Mesendoderm (in vitro differentiated cells): ENCODE measurements around the gene PRAMEF20.
"Not testable (repeated sequence)": the region's sequence is repeated elsewhere in the genome, so short reads cannot be mapped to it uniquely, and the experiment has no call there.

ENCODE experiments used
- DNase-seq: peaks from one replicate; pipeline ENCODE4 v3.0.0; 2013
- H2AK5ac ChIP-seq: 2 replicates; pipeline ENCODE4 v1.6.1; 2013; ENCODE audit warnings: low read length, inconsistent platforms
- H2BK120ac ChIP-seq: 2 replicates; pipeline ENCODE4 v1.6.1; 2013; ENCODE audit warnings: low read depth, mild to moderate bottlenecking, low read length, moderate library complexity, mixed read lengths
- H2BK15ac ChIP-seq: replicated peaks from 2 replicates; pipeline ENCODE4 v1.6.1; 2013; ENCODE audit warnings: low read depth, mild to moderate bottlenecking, moderate library complexity
- H2BK5ac ChIP-seq: 2 replicates; pipeline ENCODE4 v1.6.1; 2013; ENCODE audit warnings: low read length, inconsistent platforms
- H3K18ac ChIP-seq: 2 replicates; pipeline ENCODE4 v1.6.1; 2013; ENCODE audit warnings: mild to moderate bottlenecking, low read length, mixed read lengths
- H3K23ac ChIP-seq: one replicate; pipeline ENCODE4 v1.6.1; 2013; ENCODE audit warnings: low read length
- H3K27ac ChIP-seq: 2 replicates; pipeline ENCODE4 v1.5.1; 2013; ENCODE audit warnings: low read depth, mild to moderate bottlenecking, inconsistent platforms, low read length, moderate library complexity
- H3K27me3 ChIP-seq: 2 replicates; pipeline ENCODE4 v1.6.1; 2013; ENCODE audit warnings: low read length, control low read depth, mild to moderate bottlenecking, inconsistent platforms; ENCODE audit not compliant: insufficient read depth, poor library complexity
- H3K36me3 ChIP-seq: 2 replicates; pipeline ENCODE4 v1.6.1; 2013; ENCODE audit warnings: low read length, inconsistent platforms; ENCODE audit not compliant: control insufficient read depth, insufficient read depth
- H3K4ac ChIP-seq: one replicate; pipeline ENCODE4 v1.6.1; 2013; ENCODE audit warnings: low read depth, mild to moderate bottlenecking, low read length, moderate library complexity
- H3K4me1 ChIP-seq: 2 replicates; pipeline ENCODE4 v1.6.1; 2013; ENCODE audit warnings: low read depth, low read length, inconsistent platforms; ENCODE audit not compliant: control insufficient read depth
- H3K4me2 ChIP-seq: 2 replicates; pipeline ENCODE4 v1.6.1; 2013; ENCODE audit warnings: low read length
- H3K4me3 ChIP-seq: 2 replicates; pipeline ENCODE4 v1.5.1; 2013; ENCODE audit warnings: mild to moderate bottlenecking, low read length
- H3K56ac ChIP-seq: one replicate; pipeline ENCODE4 v1.6.1; 2013; ENCODE audit warnings: low read length
- H3K79me1 ChIP-seq: 2 replicates; pipeline ENCODE4 v1.6.1; 2013; ENCODE audit warnings: low read length, inconsistent platforms
- H3K79me2 ChIP-seq: 2 replicates; pipeline ENCODE4 v1.6.1; 2013; ENCODE audit warnings: mild to moderate bottlenecking, low read length; ENCODE audit not compliant: control insufficient read depth, insufficient read depth
- H3K9ac ChIP-seq: 2 replicates; pipeline ENCODE4 v1.6.1; 2013; ENCODE audit warnings: low read length, inconsistent platforms
- H4K5ac ChIP-seq: one replicate; pipeline ENCODE4 v1.6.1; 2013; ENCODE audit warnings: low read length
- H4K8ac ChIP-seq: one replicate; pipeline ENCODE4 v1.6.1; 2013; ENCODE audit warnings: low read depth, mild to moderate bottlenecking, control low read depth, low read length, moderate library complexity
- WGBS: extraction: QIAGEN DNeasy Blood & Tissue Kit; methylation state at CpG from one replicate; pipeline ENCODE4 v1.1.7; 2013; ENCODE audit warnings: low lambda C conversion rate, missing lambda C conversion rate; ENCODE audit not compliant: insufficient coverage; ENCODE audit errors: extremely low coverage; 5-methylcytosine and 5-hydroxymethylcytosine counted together

PRAMEF20 gene

GRCh38 chr1:13380380-13380779 is 29.9 kb upstream of the PRAMEF20 start:
- not testable (repeated sequence) for H3K4me3 ChIP-seq, H3K79me1 ChIP-seq, H2AK5ac ChIP-seq, H3K4me1 ChIP-seq, H4K8ac ChIP-seq, DNase-seq, H3K27me3 ChIP-seq, H3K9ac ChIP-seq, H2BK15ac ChIP-seq, H3K36me3 ChIP-seq, H4K5ac ChIP-seq, H3K4ac ChIP-seq, H2BK5ac ChIP-seq, H3K56ac ChIP-seq, H3K4me2 ChIP-seq, H3K79me2 ChIP-seq, H2BK120ac ChIP-seq, H3K27ac ChIP-seq, H3K23ac ChIP-seq, H3K18ac ChIP-seq
- WGBS = no CpG with 5 or more reads among the region's 3 CpGs

GRCh38 chr1:13389332-13389731 is 20.9 kb upstream of the PRAMEF20 start, which contains the start of gene PRAMEF17:
Gene PRAMEF17, plus strand, starts transcription at chr1:13389632. Its CDS starts 26 bp downstream, at chr1:13389658.
- H3K9ac ChIP-seq, H3K79me2 ChIP-seq, H3K79me1 ChIP-seq, H3K18ac ChIP-seq, H2AK5ac ChIP-seq, H2BK5ac ChIP-seq, H3K23ac ChIP-seq, DNase-seq, H2BK15ac ChIP-seq, H2BK120ac ChIP-seq, H4K5ac ChIP-seq, H3K27me3 ChIP-seq, H3K4me1 ChIP-seq, H3K36me3 ChIP-seq, H4K8ac ChIP-seq, H3K4me3 ChIP-seq, H3K4me2 ChIP-seq, H3K56ac ChIP-seq, H3K27ac ChIP-seq, H3K4ac ChIP-seq: not testable (repeated sequence)

GRCh38 chr1:13393004-13393403 is 17.2 kb upstream of the PRAMEF20 start:
- not testable (repeated sequence) for H3K27me3 ChIP-seq, H3K36me3 ChIP-seq, H3K18ac ChIP-seq, H2AK5ac ChIP-seq, H3K79me1 ChIP-seq, H3K4me3 ChIP-seq, H4K8ac ChIP-seq, H2BK120ac ChIP-seq, H3K4ac ChIP-seq, H2BK5ac ChIP-seq, H3K23ac ChIP-seq, H3K9ac ChIP-seq, H3K79me2 ChIP-seq, H3K4me2 ChIP-seq, H3K27ac ChIP-seq, H2BK15ac ChIP-seq, DNase-seq, H4K5ac ChIP-seq, H3K56ac ChIP-seq, H3K4me1 ChIP-seq
- WGBS = no CpG with 5 or more reads among the region's 7 CpGs

GRCh38 chr1:13394761-13395160 is 15.5 kb upstream of the PRAMEF20 start:
- not testable (repeated sequence) for H3K36me3 ChIP-seq, H3K9ac ChIP-seq, H3K79me2 ChIP-seq, H4K5ac ChIP-seq, H2BK15ac ChIP-seq, H3K27ac ChIP-seq, H3K27me3 ChIP-seq, H2AK5ac ChIP-seq, DNase-seq, H3K56ac ChIP-seq, H3K79me1 ChIP-seq, H3K4me3 ChIP-seq, H4K8ac ChIP-seq, H3K18ac ChIP-seq, H3K23ac ChIP-seq, H3K4me1 ChIP-seq, H3K4me2 ChIP-seq, H3K4ac ChIP-seq, H2BK120ac ChIP-seq, H2BK5ac ChIP-seq
- no CpG with 5 or more reads among the region's 32 CpGs for WGBS

GRCh38 chr1:13395311-13395710 is 14.9 kb upstream of the PRAMEF20 start:
- H3K4me1 ChIP-seq, H2BK120ac ChIP-seq, H3K36me3 ChIP-seq, H3K4ac ChIP-seq, H2BK15ac ChIP-seq, H3K56ac ChIP-seq, DNase-seq, H4K8ac ChIP-seq, H3K79me1 ChIP-seq, H3K4me3 ChIP-seq, H2BK5ac ChIP-seq, H3K27ac ChIP-seq, H3K79me2 ChIP-seq, H4K5ac ChIP-seq, H2AK5ac ChIP-seq, H3K18ac ChIP-seq, H3K4me2 ChIP-seq, H3K23ac ChIP-seq, H3K27me3 ChIP-seq, H3K9ac ChIP-seq: not testable (repeated sequence)
- WGBS = no CpG with 5 or more reads among the region's 22 CpGs

- H2BK5ac ChIP-seq = no peak overlapping the region
- H3K4me2 ChIP-seq = no peak overlapping the region
- H3K4me1 ChIP-seq = no peaks in the 10 kb centered on the region
- no peak overlapping the region for H3K9ac ChIP-seq
- no peak overlapping the region for H3K4me3 ChIP-seq
- H2BK15ac ChIP-seq = no peak overlapping the region
- no CpG with 5 or more reads among the region's 4 CpGs for WGBS
- no peak overlapping the region for H3K27ac ChIP-seq
- no peaks in the 10 kb centered on the region for H3K79me1 ChIP-seq
- H3K4ac ChIP-seq = no peak overlapping the region
- no peak for DNase-seq
- H4K8ac ChIP-seq = no peak overlapping the region
- no peak overlapping the region for H3K23ac ChIP-seq
- no peak overlapping the region for H2AK5ac ChIP-seq
- no peaks in the 10 kb centered on the region for H3K36me3 ChIP-seq
- no peak overlapping the region for H3K56ac ChIP-seq
- H2BK120ac ChIP-seq = no peak overlapping the region
- H4K5ac ChIP-seq = no peak overlapping the region
- H3K18ac ChIP-seq = no peak overlapping the region
- no peaks in the 10 kb centered on the region for H3K79me2 ChIP-seq
- H3K27me3 ChIP-seq = no peaks in the 10 kb centered on the region
These were observed 2.4 kb upstream of the PRAMEF20 start for GRCh38 chr1:13407811-13408210.
